Effector memory CD4-positive, alpha-beta T cell (primary cell): ENCODE results near the gene LEF1.

Source experiments
- DNase-seq, 3 donors: peaks; one replicate each; pipeline ENCODE4 v3.0.0-alpha.2; 2020
- H3K27ac ChIP-seq: 2 replicates; pipeline ENCODE4 v1.7.0; 2013; ENCODE audit warnings: mild to moderate bottlenecking, low read length, moderate library complexity; ENCODE audit not compliant: insufficient read depth, poor library complexity, severe bottlenecking
- H3K27me3 ChIP-seq: replicated peaks from 2 replicates; pipeline ENCODE4 v1.7.0; 2013; ENCODE audit warnings: mild to moderate bottlenecking, low read length; ENCODE audit not compliant: insufficient read depth, control insufficient read depth, poor library complexity, severe bottlenecking
- H3K36me3 ChIP-seq: 2 replicates; pipeline ENCODE4 v1.7.0; 2013; ENCODE audit warnings: mild to moderate bottlenecking, low read length, moderate library complexity; ENCODE audit not compliant: control insufficient read depth, insufficient read depth
- H3K4me1 ChIP-seq: 2 replicates; pipeline ENCODE4 v1.7.0; 2013; ENCODE audit warnings: low read length, mild to moderate bottlenecking; ENCODE audit not compliant: control insufficient read depth, insufficient read depth, poor library complexity, severe bottlenecking
- H3K4me3 ChIP-seq: 2 replicates; pipeline ENCODE4 v1.7.0; 2013; ENCODE audit warnings: low read length, low read depth, mild to moderate bottlenecking; ENCODE audit not compliant: insufficient read depth, poor library complexity, severe bottlenecking
- H3K9me3 ChIP-seq: 2 replicates; pipeline ENCODE4 v1.7.0; 2013; ENCODE audit warnings: mild to moderate bottlenecking, low read length, moderate library complexity; ENCODE audit not compliant: control insufficient read depth

LEF1 gene

GRCh38 chr4:108080747-108081146 is 88.0 kb downstream of the LEF1 start:
- Histone ChIP-seq H3K36me3 (peaks cover 51% of the 10 kb centered on the region), H3K27ac (peak overlapping the region; percentile 42), H3K4me3 (no peak overlapping the region), H3K4me1 (peaks cover 4% of the 10 kb centered on the region), H3K27me3 (no peaks in the 10 kb centered on the region), H3K9me3 (no peaks in the 10 kb centered on the region)
- peak in 1 of 3 donors; percentile 8 for DNase-seq

- Histone ChIP-seq H3K36me3 (peaks cover 46% of the 10 kb centered on the region), H3K4me3 (no peak overlapping the region), H3K27me3 (no peaks in the 10 kb centered on the region), H3K4me1 (peaks cover 6% of the 10 kb centered on the region), H3K9me3 (no peaks in the 10 kb centered on the region), H3K27ac (peak overlapping the region; percentile 16)
- DNase-seq = no peak
Observed at GRCh38 chr4:108078024-108078733, 90.6 kb downstream of the LEF1 start.

GRCh38 chr4:108072300-108072699 is 96.4 kb downstream of the LEF1 start:
- H3K36me3 ChIP-seq = peaks cover 32% of the 10 kb centered on the region
- no peaks in the 10 kb centered on the region for H3K9me3 ChIP-seq
- H3K27ac ChIP-seq = peak overlapping the region; percentile 71
- peaks cover 14% of the 10 kb centered on the region for H3K4me1 ChIP-seq
- H3K4me3 ChIP-seq = no peak overlapping the region
- no peaks in the 10 kb centered on the region for H3K27me3 ChIP-seq
- peak; percentile 12 to 62 (median 23) for DNase-seq

- DNase-seq = no peak
- Histone ChIP-seq H3K36me3 (peaks cover 29% of the 10 kb centered on the region), H3K27me3 (no peaks in the 10 kb centered on the region), H3K4me1 (peaks cover 14% of the 10 kb centered on the region), H3K9me3 (no peaks in the 10 kb centered on the region), H3K4me3 (no peak overlapping the region), H3K27ac (peak overlapping the region; percentile 21)
Observed at GRCh38 chr4:108070775-108071174, 98.0 kb downstream of the LEF1 start.

GRCh38 chr4:108068442-108068841 is 100.3 kb downstream of the LEF1 start:
- H3K4me1 ChIP-seq = peaks cover 14% of the 10 kb centered on the region
- H3K27me3 ChIP-seq = no peaks in the 10 kb centered on the region
- no peak overlapping the region for H3K27ac ChIP-seq
- no peak overlapping the region for H3K4me3 ChIP-seq
- H3K9me3 ChIP-seq = no peaks in the 10 kb centered on the region
- H3K36me3 ChIP-seq = peaks cover 28% of the 10 kb centered on the region
- DNase-seq = no peak

- peaks cover 39% of the 10 kb centered on the region for H3K36me3 ChIP-seq
- H3K27ac ChIP-seq = peak overlapping the region; percentile 1
- H3K9me3 ChIP-seq = no peaks in the 10 kb centered on the region
- DNase-seq = no peak
- H3K4me3 ChIP-seq = no peak overlapping the region
- no peaks in the 10 kb centered on the region for H3K4me1 ChIP-seq
- H3K27me3 ChIP-seq = no peaks in the 10 kb centered on the region
Observed at GRCh38 chr4:108060686-108061321, 107.9 kb downstream of the LEF1 start.

- Histone ChIP-seq H3K27me3 (no peaks in the 10 kb centered on the region), H3K4me3 (no peak overlapping the region), H3K4me1 (no peaks in the 10 kb centered on the region), H3K27ac (no peak overlapping the region), H3K36me3 (peaks cover 35% of the 10 kb centered on the region), H3K9me3 (no peaks in the 10 kb centered on the region)
- DNase-seq = no peak
Observed at GRCh38 chr4:108060164-108060563, 108.6 kb downstream of the LEF1 start.

- no peak for DNase-seq
- H3K36me3 ChIP-seq = peaks cover 35% of the 10 kb centered on the region
- H3K27ac ChIP-seq = no peak overlapping the region
- no peaks in the 10 kb centered on the region for H3K27me3 ChIP-seq
- H3K4me3 ChIP-seq = no peak overlapping the region
- no peaks in the 10 kb centered on the region for H3K9me3 ChIP-seq
- no peaks in the 10 kb centered on the region for H3K4me1 ChIP-seq
Observed at GRCh38 chr4:108058685-108059440, 109.9 kb downstream of the LEF1 start.

GRCh38 chr4:108056418-108056817 is 112.3 kb downstream of the LEF1 start:
- Histone ChIP-seq H3K4me3 (no peak overlapping the region), H3K27me3 (no peaks in the 10 kb centered on the region), H3K27ac (no peak overlapping the region), H3K36me3 (peaks cover 38% of the 10 kb centered on the region), H3K4me1 (peaks cover 6% of the 10 kb centered on the region), H3K9me3 (no peaks in the 10 kb centered on the region)
- no peak for DNase-seq

GRCh38 chr4:108055787-108056186 is 112.9 kb downstream of the LEF1 start:
- Histone ChIP-seq H3K36me3 (peaks cover 33% of the 10 kb centered on the region), H3K27ac (peak overlapping the region; percentile 6), H3K9me3 (no peaks in the 10 kb centered on the region), H3K4me1 (peaks cover 13% of the 10 kb centered on the region), H3K27me3 (no peaks in the 10 kb centered on the region), H3K4me3 (no peak overlapping the region)
- no peak for DNase-seq
